CD14-positive monocyte (primary cell): ENCODE measurements around the gene UBAP2. TPM values are rescaled to one million over a fixed set of nuclear protein-coding genes. Genes with fewer than 3 reads are reported as not detected.

ENCODE experiments used
- DNase-seq, 3 donors: peaks; one replicate each; pipeline ENCODE4 v3.0.0-alpha.2; 2011 to 2022
- H2AFZ ChIP-seq: 2 replicates; pipeline ENCODE4 v1.6.0; 2012; ENCODE audit warnings: mild to moderate bottlenecking, low read depth, low read length, inconsistent platforms; ENCODE audit not compliant: insufficient read depth, poor library complexity, severe bottlenecking
- H3K27ac ChIP-seq, 2 donors: 1 replicate in 1 of 2; 2 replicates in 1 of 2; pipeline ENCODE4 v1.5.1; 2012 to 2013; ENCODE audit warnings: low read length in 2 of 2, control low read depth in 1 of 2, inconsistent platforms in 1 of 2, low read depth in 1 of 2, mild to moderate bottlenecking in 1 of 2
- H3K27me3 ChIP-seq, 2 donors: one replicate each; pipeline versions ENCODE4 v1.6.0 to v1.6.1; 2011 to 2013; ENCODE audit warnings: low read length in 2 of 2; ENCODE audit not compliant: control insufficient read depth in 2 of 2, insufficient read depth in 2 of 2
- H3K36me3 ChIP-seq, 2 donors: replicated peaks in 1 of 2; 1 replicate in 1 of 2; 2 replicates in 1 of 2; pipeline versions ENCODE4 v1.5.1 to v1.6.1; 2012 to 2013; ENCODE audit warnings: low read length in 2 of 2, control low read depth in 1 of 2, inconsistent platforms in 1 of 2, mild to moderate bottlenecking in 1 of 2; ENCODE audit not compliant: insufficient read depth in 2 of 2, control insufficient read depth in 1 of 2
- H3K4me1 ChIP-seq, 2 donors: 1 replicate in 1 of 2; 2 replicates in 1 of 2; pipeline versions ENCODE4 v1.5.1 to v1.6.1; 2012 to 2013; ENCODE audit warnings: low read length in 2 of 2, control low read depth in 1 of 2, inconsistent platforms in 1 of 2, mild to moderate bottlenecking in 1 of 2, moderate library complexity in 1 of 2; ENCODE audit not compliant: insufficient read depth in 2 of 2, control insufficient read depth in 1 of 2
- H3K4me2 ChIP-seq: replicated peaks from 2 replicates; pipeline ENCODE3; 2012; ENCODE audit warnings: low read length, moderate library complexity, mild to moderate bottlenecking; ENCODE audit not compliant: poor library complexity, severe bottlenecking; ENCODE audit errors: extremely low read depth
- H3K4me3 ChIP-seq, 3 experiments: fragments of 200-600 bp in 1 of 3; sonication (generic) in 1 of 3; replicated peaks in 1 of 3; 1 replicate in 2 of 3; 2 replicates in 1 of 3; pipeline ENCODE4 v1.5.1; 2011 to 2013; ENCODE audit warnings: low read length in 3 of 3, mild to moderate bottlenecking in 3 of 3, control low read depth in 2 of 3, low read depth in 2 of 3, inconsistent platforms in 1 of 3, moderate library complexity in 1 of 3
- H3K79me2 ChIP-seq: 2 replicates; pipeline ENCODE4 v1.6.0; 2012; ENCODE audit warnings: mild to moderate bottlenecking, control low read depth, inconsistent platforms, low read length, moderate library complexity; ENCODE audit not compliant: insufficient read depth
- H3K9ac ChIP-seq: 2 replicates; pipeline ENCODE4 v1.6.0; 2017; ENCODE audit warnings: low read length, mild to moderate bottlenecking; ENCODE audit not compliant: insufficient read depth, poor library complexity, severe bottlenecking
- H3K9me3 ChIP-seq, 2 donors: replicated peaks in 1 of 2; 1 replicate in 1 of 2; 2 replicates in 1 of 2; pipeline versions ENCODE4 v1.5.1 to v1.6.1; 2012 to 2013; ENCODE audit warnings: low read length in 2 of 2, control low read depth in 1 of 2; ENCODE audit not compliant: control insufficient read depth in 1 of 2, insufficient read depth in 1 of 2
- H4K20me1 ChIP-seq: 2 replicates; pipeline ENCODE4 v1.6.0; 2012; ENCODE audit warnings: mild to moderate bottlenecking, low read length, control low read depth, moderate library complexity; ENCODE audit not compliant: insufficient read depth
- H3K27ac Mint-ChIP-seq, 7 donors: one replicate each; pipeline ENCODE4 v1.8.0; 2020; ENCODE audit warnings: mild to moderate bottlenecking in 7 of 7, mixed read lengths in 7 of 7, moderate library complexity in 6 of 7, inconsistent platforms in 2 of 7
- H3K27me3 Mint-ChIP-seq, 3 donors: one replicate each; pipeline ENCODE4 v1.8.0; 2021 to 2022; ENCODE audit warnings: low read depth in 3 of 3, mild to moderate bottlenecking in 3 of 3, mixed read lengths in 3 of 3, moderate library complexity in 3 of 3, inconsistent platforms in 1 of 3
- H3K36me3 Mint-ChIP-seq, 2 donors: one replicate each; pipeline ENCODE4 v1.8.0; 2020; ENCODE audit warnings: mixed read lengths in 2 of 2, inconsistent platforms in 1 of 2, mild to moderate bottlenecking in 1 of 2
- H3K4me1 Mint-ChIP-seq: one replicate; pipeline ENCODE4 v1.8.0; 2020; ENCODE audit warnings: mild to moderate bottlenecking, mixed read lengths
- H3K4me3 Mint-ChIP-seq, 2 donors: one replicate each; pipeline ENCODE4 v1.8.0; 2020; ENCODE audit warnings: mild to moderate bottlenecking in 2 of 2, mixed read lengths in 2 of 2, moderate library complexity in 1 of 2
- H3K9me3 Mint-ChIP-seq, 7 donors: one replicate each; pipeline ENCODE4 v1.8.0; 2020 to 2022; ENCODE audit warnings: mixed read lengths in 7 of 7, mild to moderate bottlenecking in 6 of 7, moderate library complexity in 6 of 7, inconsistent platforms in 2 of 7
- WGBS: methylation state at CpG from one replicate; pipeline ENCODE4 v1.1.5; 2013; ENCODE audit warnings: missing lambda C conversion rate; ENCODE audit not compliant: insufficient coverage; 5-methylcytosine and 5-hydroxymethylcytosine counted together
- intact Hi-C, 2 donors: fragments of 100-400 bp; cut with micrococcal nuclease; formaldehyde crosslinking; loops; one replicate each; pipeline versions ENCODE4 v1.15.0 to v1.15.1; 2023
- polyA plus RNA-seq, 3 donors: library from polyadenylated mRNA; depleted of rRNA in 1 of 3; unstranded in 2 of 3; stranded (reverse) in 1 of 3; fragments of 300-500 nt in 2 of 3; fragments of >200 nt in 1 of 3; fragmentation: Illumina TruSeq in 2 of 3; gene quantifications; 1 replicate in 2 of 3; 2 replicates in 1 of 3; pipeline ENCODE4 v1.2.3, GENCODE V29; 2012 to 2021
- TF ChIP-seq, protein P1 (sequence below): fragments of 200-600 bp; IDR thresholded peaks from one replicate; pipeline ENCODE4 v1.8.0; 2022; ENCODE audit warnings: antibody characterized with exemption, mild to moderate bottlenecking

Gene UBAP2
- polyA plus RNA-seq, 3 donors, result 4.3 to 13.0 (median 5.7) TPM

DNA sequence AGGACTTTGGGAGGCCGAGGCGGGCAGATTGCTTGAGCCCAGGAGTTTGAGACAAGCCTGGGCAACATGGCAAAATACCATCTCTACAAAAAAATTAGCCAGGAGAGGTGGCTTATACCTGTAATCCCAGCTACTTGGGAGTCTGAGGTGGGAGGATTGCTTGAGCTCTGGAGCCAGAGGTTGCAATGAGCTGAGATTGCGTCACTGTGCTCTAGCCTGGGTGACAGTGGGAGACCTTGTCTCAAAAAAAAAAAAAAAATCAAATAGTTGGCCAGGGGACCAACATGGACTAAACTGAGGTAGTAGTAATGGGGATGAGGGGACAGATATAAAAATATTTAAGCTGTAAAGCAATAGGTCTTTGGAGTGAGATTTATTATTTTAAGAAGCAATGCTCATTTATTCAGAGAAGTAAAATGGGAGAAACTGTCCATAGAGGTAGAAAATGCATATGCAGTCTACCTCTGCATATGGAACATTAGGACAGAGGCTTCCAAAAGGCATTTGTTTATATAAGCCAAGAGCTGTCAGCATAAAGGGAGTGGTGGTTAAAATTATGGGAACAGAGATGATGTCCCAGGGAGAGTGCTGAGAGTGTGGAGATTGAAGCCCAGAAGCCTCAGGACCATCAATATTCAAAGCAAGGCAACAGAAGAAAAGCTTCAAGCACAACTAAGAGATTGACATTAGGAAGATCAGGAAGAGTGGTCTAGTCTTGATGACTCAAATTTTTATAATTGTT is 133.6 kb downstream of the UBAP2 start:
- H3K36me3 ChIP-seq, result peaks cover 74 to 92% of the 10 kb centered on the region in 2 donors
- 89% methylated on average over 1 of the region's 3 CpGs for WGBS
- no peak overlapping the region for H3K4me2 ChIP-seq
- Mint-ChIP-seq H3K4me3 (no peak overlapping the region), H3K27ac (peak overlapping the region in 2 of 7 donors; percentile 19 to 69), H3K27me3 (no peaks in the 10 kb centered on the region), H3K4me1 (no peaks in the 10 kb centered on the region), H3K9me3 (no peaks in the 10 kb centered on the region), H3K36me3 (peaks cover 68 to 80% of the 10 kb centered on the region in 2 donors)
- no peak overlapping the region for H3K9ac ChIP-seq
- no peak overlapping the region for H3K4me3 ChIP-seq
- H4K20me1 ChIP-seq, result peaks cover 99% of the 10 kb centered on the region
- peaks cover 25% of the 10 kb centered on the region for H3K79me2 ChIP-seq
- H3K27me3 ChIP-seq, result no peaks in the 10 kb centered on the region
- no peaks in the 10 kb centered on the region for H3K9me3 ChIP-seq
- H2AFZ ChIP-seq, result no peak overlapping the region
- H3K27ac ChIP-seq, result peak overlapping the region in 1 of 2 donors; percentile 38
- intact Hi-C loops, result no loop called here
- TF ChIP-seq, protein P1, sequence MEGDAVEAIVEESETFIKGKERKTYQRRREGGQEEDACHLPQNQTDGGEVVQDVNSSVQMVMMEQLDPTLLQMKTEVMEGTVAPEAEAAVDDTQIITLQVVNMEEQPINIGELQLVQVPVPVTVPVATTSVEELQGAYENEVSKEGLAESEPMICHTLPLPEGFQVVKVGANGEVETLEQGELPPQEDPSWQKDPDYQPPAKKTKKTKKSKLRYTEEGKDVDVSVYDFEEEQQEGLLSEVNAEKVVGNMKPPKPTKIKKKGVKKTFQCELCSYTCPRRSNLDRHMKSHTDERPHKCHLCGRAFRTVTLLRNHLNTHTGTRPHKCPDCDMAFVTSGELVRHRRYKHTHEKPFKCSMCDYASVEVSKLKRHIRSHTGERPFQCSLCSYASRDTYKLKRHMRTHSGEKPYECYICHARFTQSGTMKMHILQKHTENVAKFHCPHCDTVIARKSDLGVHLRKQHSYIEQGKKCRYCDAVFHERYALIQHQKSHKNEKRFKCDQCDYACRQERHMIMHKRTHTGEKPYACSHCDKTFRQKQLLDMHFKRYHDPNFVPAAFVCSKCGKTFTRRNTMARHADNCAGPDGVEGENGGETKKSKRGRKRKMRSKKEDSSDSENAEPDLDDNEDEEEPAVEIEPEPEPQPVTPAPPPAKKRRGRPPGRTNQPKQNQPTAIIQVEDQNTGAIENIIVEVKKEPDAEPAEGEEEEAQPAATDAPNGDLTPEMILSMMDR, result no peak
- no peak for DNase-seq
- no peaks in the 10 kb centered on the region for H3K4me1 ChIP-seq

DNA sequence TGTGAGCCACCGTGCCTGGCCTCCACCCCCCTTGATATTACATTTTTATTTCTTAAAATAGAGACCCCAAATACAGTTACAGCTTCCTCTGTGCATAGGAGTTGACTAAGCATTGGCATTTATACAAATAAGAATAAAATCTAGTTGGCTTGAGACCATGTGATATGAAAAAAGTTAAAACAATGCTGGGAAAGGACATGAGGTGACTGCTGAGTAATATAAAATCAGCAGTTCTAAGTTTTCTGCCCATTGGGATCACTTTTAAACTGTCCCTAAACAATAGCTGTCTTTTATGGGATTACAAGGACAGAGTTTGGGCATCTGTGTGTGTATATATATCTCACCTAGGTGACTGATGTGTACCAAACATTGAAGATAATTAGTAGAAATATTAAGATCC is 135.1 kb downstream of the UBAP2 start:
- no peak for DNase-seq
- Histone ChIP-seq H3K9me3 (no peaks in the 10 kb centered on the region), H3K79me2 (peaks cover 38% of the 10 kb centered on the region), H3K4me3 (no peak overlapping the region), H3K27me3 (no peaks in the 10 kb centered on the region), H3K4me2 (no peak overlapping the region), H3K36me3 (peaks cover 60 to 85% of the 10 kb centered on the region in 2 donors), H3K4me1 (no peaks in the 10 kb centered on the region), H3K27ac (peak overlapping the region in 1 of 2 donors; percentile 3), H2AFZ (no peak overlapping the region), H4K20me1 (peaks cover 100% of the 10 kb centered on the region), H3K9ac (no peak overlapping the region)
- no peak overlapping the region for H3K4me3 Mint-ChIP-seq
- no peaks in the 10 kb centered on the region for H3K27me3 Mint-ChIP-seq
- intact Hi-C loops, result no loop called here
- no peaks in the 10 kb centered on the region for H3K9me3 Mint-ChIP-seq
- H3K36me3 Mint-ChIP-seq, result peaks cover 55 to 65% of the 10 kb centered on the region in 2 donors
- WGBS, result no CpG with 5 or more reads among the region's 1 CpG
- TF ChIP-seq, protein P1, result no peak
- no peaks in the 10 kb centered on the region for H3K4me1 Mint-ChIP-seq
- H3K27ac Mint-ChIP-seq, result peak overlapping the region in 1 of 7 donors; percentile 43
